Osteocyte (in vitro differentiated cells): ENCODE measurements around the gene RASSF4. TPM values are rescaled to one million over a fixed set of nuclear protein-coding genes. Genes with fewer than 3 reads are reported as not detected.

Source experiments
- DNase-seq: peaks from one replicate; pipeline ENCODE4 v3.0.0; 2021; ENCODE audit warnings: mixed read lengths; ENCODE audit not compliant: unreplicated experiment; ENCODE audit errors: extremely low spot score
- H3K27ac Mint-ChIP-seq: one replicate; pipeline ENCODE4 v1.8.0; 2021; ENCODE audit warnings: mild to moderate bottlenecking, mixed read lengths; ENCODE audit not compliant: unreplicated experiment
- H3K27me3 Mint-ChIP-seq: one replicate; pipeline ENCODE4 v1.8.0; 2021; ENCODE audit warnings: mixed read lengths; ENCODE audit not compliant: unreplicated experiment
- H3K36me3 Mint-ChIP-seq: one replicate; pipeline ENCODE4 v1.8.0; 2021; ENCODE audit warnings: mixed read lengths; ENCODE audit not compliant: unreplicated experiment
- H3K4me1 Mint-ChIP-seq: one replicate; pipeline ENCODE4 v1.8.0; 2021; ENCODE audit warnings: mixed read lengths; ENCODE audit not compliant: unreplicated experiment
- H3K4me3 Mint-ChIP-seq: one replicate; pipeline ENCODE4 v1.8.0; 2021; ENCODE audit warnings: mild to moderate bottlenecking, moderate library complexity, mixed read lengths; ENCODE audit not compliant: unreplicated experiment
- H3K9me3 Mint-ChIP-seq: one replicate; pipeline ENCODE4 v1.8.0; 2021; ENCODE audit warnings: mixed read lengths; ENCODE audit not compliant: unreplicated experiment
- total RNA-seq: library from RNA; stranded (reverse); gene quantifications from 2 replicates; pipeline ENCODE4 v1.2.1, GENCODE V29; 2021
- TF ChIP-seq, protein P1 (sequence below): fragments of 200-600 bp; sonication (generic); IDR thresholded peaks from 2 replicates; pipeline ENCODE4 v1.5.0; 2021; ENCODE audit warnings: antibody characterized with exemption, mild to moderate bottlenecking, moderate library complexity

RASSF4 gene
- total RNA-seq, 1 donor from 2014 or later: 11.8 TPM

DNA sequence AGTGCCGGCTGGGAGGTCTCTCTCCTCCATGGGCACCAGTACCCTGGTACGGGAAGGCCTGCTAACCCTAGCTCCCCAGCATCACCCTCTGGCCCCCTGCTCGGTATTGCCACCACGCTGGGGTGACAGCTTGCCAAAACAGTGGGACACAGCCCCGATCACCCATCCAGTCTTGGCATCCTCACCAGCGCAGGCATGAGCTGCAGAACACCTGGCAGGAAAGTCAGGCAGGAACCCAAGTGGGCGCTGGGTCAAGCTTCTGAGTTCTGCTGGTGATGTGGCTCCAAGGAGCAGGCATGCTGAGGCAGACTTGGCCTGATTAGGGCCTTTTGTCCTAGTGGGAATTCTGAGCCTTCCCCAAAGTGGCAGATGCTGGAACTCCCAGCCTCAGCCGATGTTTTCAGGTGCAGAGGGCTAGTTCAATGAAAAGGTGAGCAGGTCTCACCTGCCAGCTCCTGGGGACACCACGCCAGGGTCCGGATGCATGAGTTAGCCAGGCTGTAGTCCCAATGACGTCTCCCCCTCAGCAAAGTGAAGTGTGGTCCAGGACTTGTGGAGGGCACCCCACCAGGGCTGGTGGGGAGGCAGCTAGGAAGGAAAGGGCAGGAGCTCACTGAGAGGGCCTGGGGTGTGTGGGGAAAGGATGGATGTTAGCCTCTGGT is 32.6 kb downstream of the RASSF4 start:
- H3K36me3 Mint-ChIP-seq: peaks cover 2% of the 10 kb centered on the region
- no peaks in the 10 kb centered on the region for H3K27me3 Mint-ChIP-seq
- H3K9me3 Mint-ChIP-seq: no peaks in the 10 kb centered on the region
- peaks cover 36% of the 10 kb centered on the region for H3K4me1 Mint-ChIP-seq
- TF ChIP-seq, protein P1, sequence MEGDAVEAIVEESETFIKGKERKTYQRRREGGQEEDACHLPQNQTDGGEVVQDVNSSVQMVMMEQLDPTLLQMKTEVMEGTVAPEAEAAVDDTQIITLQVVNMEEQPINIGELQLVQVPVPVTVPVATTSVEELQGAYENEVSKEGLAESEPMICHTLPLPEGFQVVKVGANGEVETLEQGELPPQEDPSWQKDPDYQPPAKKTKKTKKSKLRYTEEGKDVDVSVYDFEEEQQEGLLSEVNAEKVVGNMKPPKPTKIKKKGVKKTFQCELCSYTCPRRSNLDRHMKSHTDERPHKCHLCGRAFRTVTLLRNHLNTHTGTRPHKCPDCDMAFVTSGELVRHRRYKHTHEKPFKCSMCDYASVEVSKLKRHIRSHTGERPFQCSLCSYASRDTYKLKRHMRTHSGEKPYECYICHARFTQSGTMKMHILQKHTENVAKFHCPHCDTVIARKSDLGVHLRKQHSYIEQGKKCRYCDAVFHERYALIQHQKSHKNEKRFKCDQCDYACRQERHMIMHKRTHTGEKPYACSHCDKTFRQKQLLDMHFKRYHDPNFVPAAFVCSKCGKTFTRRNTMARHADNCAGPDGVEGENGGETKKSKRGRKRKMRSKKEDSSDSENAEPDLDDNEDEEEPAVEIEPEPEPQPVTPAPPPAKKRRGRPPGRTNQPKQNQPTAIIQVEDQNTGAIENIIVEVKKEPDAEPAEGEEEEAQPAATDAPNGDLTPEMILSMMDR: no peak
- H3K27ac Mint-ChIP-seq: no peak overlapping the region
- no peak overlapping the region for H3K4me3 Mint-ChIP-seq
- DNase-seq: no peak

- Mint-ChIP-seq H3K4me3 (no peak overlapping the region), H3K27ac (no peak overlapping the region), H3K9me3 (no peaks in the 10 kb centered on the region), H3K4me1 (peaks cover 36% of the 10 kb centered on the region), H3K27me3 (no peaks in the 10 kb centered on the region), H3K36me3 (peaks cover 2% of the 10 kb centered on the region)
- TF ChIP-seq, protein P1: no peak
- no peak for DNase-seq
Measured at GRCh38 chr10:44992732-44993225, 33.2 kb downstream of the RASSF4 start.

DNA sequence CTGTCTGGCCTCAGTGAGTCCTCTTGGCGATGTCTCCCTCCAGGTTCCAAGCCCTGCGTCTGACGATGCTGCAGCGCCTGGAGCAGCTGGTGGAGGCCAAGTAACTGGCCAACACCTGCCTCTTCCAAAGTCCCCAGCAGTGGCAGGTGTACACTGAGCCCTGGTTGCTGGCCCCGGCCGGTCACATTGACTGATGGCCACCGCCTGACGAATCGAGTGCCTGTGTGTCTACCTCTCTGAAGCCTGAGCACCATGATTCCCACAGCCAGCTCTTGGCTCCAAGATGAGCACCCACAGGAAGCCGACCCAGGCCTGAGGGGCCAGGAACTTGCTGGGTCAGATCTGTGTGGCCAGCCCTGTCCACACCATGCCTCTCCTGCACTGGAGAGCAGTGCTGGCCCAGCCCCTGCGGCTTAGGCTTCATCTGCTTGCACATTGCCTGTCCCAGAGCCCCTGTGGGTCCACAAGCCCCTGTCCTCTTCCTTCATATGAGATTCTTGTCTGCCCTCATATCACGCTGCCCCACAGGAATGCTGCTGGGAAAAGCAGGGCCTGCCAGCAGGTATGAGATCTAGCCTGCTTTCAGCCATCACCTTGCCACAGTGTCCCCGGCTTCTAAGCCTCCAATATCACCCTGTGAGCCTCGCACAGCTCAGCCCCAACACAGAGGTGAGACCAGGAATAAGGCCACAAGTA is 33.8 kb downstream of the RASSF4 start:
- TF ChIP-seq, protein P1: no peak
- H3K36me3 Mint-ChIP-seq: peaks cover 2% of the 10 kb centered on the region
- peak; percentile 83 for DNase-seq
- no peaks in the 10 kb centered on the region for H3K9me3 Mint-ChIP-seq
- H3K27ac Mint-ChIP-seq: no peak overlapping the region
- H3K4me3 Mint-ChIP-seq: no peak overlapping the region
- H3K27me3 Mint-ChIP-seq: no peaks in the 10 kb centered on the region
- peaks cover 36% of the 10 kb centered on the region for H3K4me1 Mint-ChIP-seq

DNA sequence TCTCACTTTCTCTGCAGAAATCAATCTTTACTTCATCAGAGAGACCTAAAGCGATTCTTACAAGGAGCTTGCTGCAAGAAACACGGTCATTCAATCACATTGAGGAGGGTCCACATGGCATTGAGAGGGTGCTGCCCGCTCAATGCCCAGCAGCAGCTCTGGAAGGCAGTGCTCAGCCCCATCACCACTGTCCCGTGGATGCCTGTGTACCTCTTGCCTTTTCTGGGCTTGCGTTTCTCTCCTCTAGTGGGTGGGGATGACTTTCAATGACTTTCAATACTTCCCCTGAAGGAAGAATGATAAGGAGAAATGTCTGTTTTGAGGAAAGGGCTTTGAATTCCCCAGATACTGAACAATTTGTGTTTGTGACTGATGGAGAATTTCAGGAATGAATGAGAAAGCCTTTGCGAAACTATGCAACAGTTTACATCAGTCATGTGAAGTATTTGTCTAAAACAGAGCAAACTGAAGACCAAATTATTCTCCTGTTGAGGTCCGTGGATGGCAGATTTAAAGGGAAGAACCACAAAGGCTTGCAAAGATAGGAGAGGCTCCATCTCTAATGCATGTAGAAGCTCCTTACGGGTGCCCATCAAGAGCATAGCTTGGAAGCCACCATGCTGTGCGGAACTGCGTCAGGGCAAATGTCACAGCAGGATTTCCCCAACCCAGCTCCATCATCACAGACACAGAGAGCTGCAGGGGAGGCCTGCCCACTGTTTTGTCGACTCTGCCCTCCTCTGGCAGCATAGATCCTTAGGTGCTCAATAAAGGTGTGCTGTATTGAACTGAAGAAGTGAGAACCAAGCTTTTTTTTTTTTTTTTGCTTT is 34.5 kb downstream of the RASSF4 start:
- DNase-seq: no peak
- peaks cover 2% of the 10 kb centered on the region for H3K36me3 Mint-ChIP-seq
- TF ChIP-seq, protein P1: no peak
- H3K4me1 Mint-ChIP-seq: peaks cover 36% of the 10 kb centered on the region
- H3K27ac Mint-ChIP-seq: peak overlapping the region; percentile 52
- H3K4me3 Mint-ChIP-seq: no peak overlapping the region
- H3K9me3 Mint-ChIP-seq: no peaks in the 10 kb centered on the region
- H3K27me3 Mint-ChIP-seq: no peaks in the 10 kb centered on the region
